Putamen (tissue), 1 donor: ENCODE measurements around the gene MAP4K5.

Source experiments
- DNase-seq: peaks from one replicate; pipeline ENCODE4 v3.0.0-alpha.2; 2016; ENCODE audit warnings: low spot score

Gene MAP4K5

GRCh38 chr14:50476134-50476533 is 56.2 kb downstream of the MAP4K5 start:
- DNase-seq: no peak

DNA sequence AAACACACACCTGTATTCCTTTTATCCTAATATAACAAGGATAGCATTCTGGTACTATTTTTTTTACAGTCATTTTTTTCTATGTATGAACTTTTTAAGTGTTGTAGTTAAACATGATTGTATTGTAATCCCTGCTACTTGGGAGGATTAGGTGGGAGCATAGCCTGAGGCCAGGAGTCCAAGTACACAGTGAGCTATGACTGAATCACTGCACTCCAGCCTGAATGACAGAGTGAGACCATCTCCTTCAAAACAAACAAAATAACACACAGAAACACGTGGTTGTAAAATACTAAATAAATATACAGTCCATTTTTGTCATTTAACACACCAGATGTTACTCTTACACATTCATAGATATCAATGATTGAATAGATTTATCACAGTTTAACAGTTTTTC is 56.9 kb downstream of the MAP4K5 start:
- no peak for DNase-seq

DNA sequence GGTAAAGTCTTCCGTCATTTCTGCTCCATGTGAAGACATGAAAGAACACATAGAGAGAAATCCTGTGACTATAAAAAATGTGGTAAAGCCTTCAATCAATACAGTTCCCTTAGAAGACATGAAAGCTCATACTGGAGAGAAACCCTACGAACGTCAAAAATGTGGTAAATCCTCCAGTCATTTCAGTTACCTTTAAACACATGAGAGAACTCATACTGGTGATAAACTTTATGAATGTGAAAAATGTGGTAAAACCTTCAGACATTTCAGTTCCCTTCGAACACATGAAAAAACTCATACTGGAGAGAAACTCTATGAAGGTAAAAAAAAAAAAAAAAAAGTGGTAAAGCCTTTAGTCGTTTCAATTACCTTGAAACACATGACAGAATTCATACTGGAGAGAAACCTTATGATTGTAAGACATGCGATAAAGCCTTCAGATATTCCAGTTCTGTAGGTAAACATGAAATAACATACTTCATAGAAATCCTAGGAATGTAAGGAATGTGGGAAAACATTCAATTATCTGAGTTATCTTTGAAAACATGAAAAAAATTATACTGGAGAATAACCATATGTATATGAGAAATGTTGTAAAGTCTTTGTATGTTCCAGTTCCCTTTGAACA is 60.4 kb downstream of the MAP4K5 start:
- no peak for DNase-seq

- DNase-seq: no peak
Measured at GRCh38 chr14:50469982-50470381, 62.4 kb downstream of the MAP4K5 start.

- DNase-seq: no peak
Measured at GRCh38 chr14:50462111-50462510, 70.3 kb downstream of the MAP4K5 start.

DNA sequence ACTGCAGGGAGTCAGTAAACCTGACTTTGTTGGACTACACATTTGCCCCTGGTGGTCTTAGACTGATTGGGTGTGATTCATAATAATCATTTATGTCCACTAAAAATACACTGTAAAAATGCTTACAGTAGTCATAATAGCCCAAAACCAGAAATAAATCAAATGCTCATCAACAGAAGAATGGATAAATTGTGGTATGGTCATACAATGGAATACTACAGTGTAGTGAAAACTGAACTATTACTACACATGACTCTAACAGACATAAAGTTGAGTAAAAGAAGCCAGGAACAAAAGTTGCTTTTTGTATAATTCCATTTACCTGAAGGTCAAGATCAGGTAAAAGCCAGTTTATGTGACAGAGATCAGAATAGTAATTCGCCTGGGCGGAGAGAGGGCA is 78.5 kb downstream of the MAP4K5 start:
- DNase-seq: no peak

DNA sequence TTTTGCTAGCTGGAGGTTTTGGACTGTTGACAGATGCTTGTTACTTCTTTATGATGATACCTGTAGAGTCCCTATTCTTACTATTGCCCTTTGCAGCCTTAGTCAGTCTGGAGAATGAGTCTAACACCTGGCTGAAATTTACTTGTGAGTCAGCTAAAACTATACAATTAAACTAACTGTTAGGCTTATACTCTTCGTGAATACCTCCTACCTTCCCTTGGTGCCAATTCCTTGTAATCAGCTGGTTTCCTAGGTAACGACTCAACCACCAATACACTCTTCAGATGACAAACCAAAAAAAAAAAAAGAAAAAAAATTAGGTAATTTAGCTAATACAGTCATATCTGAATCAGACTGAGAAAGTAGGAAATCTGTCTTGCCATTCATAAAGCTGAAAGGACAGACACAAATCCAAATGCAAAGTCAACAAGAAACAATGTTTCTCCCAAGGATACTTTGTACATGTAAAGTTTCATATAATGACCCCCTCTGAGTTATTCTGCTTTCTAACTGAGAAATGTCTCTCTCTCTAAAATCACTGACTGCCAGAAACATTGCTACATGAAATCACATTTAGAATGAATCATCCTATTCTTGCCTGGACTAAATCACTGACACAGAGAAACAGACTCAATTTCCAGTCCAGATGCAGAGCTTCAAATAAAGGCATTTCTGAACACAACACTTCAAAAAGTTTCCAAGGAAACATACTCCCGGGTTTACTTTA is 79.2 kb downstream of the MAP4K5 start:
- peak; percentile 53 for DNase-seq

GRCh38 chr14:50452296-50452695 is 80.1 kb downstream of the MAP4K5 start:
- DNase-seq: no peak

GRCh38 chr14:50451854-50452253 is 80.5 kb downstream of the MAP4K5 start:
- no peak for DNase-seq

- no peak for DNase-seq
Measured at GRCh38 chr14:50447461-50447860, 84.9 kb downstream of the MAP4K5 start.

- DNase-seq: no peak
Measured at GRCh38 chr14:50434528-50434927, 97.8 kb downstream of the MAP4K5 start.

- DNase-seq: no peak
Measured at GRCh38 chr14:50432131-50432530, 100.2 kb downstream of the MAP4K5 start.

GRCh38 chr14:50425816-50426215 is 106.6 kb downstream of the MAP4K5 start:
- peak; percentile 20 for DNase-seq

- DNase-seq: no peak
Measured at GRCh38 chr14:50425105-50425504, 107.3 kb downstream of the MAP4K5 start.

- no peak for DNase-seq
Measured at GRCh38 chr14:50423529-50423928, 108.8 kb downstream of the MAP4K5 start.

DNA sequence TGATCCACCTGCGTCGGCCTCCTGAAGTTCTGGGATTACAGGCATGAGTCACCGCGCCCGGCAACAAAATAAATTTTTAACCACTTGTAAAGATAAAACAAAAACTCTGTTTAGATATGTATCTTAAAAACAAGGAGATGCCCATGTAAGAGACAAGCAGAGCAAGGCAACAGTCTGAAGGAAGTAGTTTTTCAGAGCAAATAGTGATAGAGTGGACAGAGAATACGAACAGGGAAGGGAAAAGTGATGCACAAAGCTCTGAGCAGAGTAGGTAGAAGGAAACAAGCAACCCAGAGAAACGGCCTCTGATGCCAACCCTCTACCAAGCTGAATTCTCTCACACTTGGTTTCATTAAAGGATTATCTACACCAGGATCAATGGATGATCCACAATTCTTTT is 110.9 kb downstream of the MAP4K5 start:
- no peak for DNase-seq

GRCh38 chr14:50417853-50418252 is 114.5 kb downstream of the MAP4K5 start:
- DNase-seq: no peak

- no peak for DNase-seq
Measured at GRCh38 chr14:50410921-50411320, 121.4 kb downstream of the MAP4K5 start.

DNA sequence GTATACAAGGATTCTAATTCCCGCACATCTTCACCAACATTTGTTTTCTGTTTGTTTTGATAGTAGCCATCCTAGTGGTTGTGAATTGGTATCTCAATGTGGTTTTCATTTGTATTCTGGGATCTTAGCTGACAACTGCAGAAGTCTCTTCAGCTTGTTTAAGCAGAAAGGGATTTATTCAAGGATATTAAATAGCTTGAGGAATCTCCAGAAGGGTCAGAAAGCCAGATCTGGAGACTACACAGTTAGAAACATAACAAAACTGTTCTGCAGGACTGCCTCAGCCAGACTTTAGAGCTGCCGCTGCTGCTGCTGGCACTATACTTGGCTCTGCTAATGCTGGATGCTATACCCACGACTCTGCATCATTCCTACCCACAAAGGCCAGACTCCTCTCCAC is 122.3 kb downstream of the MAP4K5 start:
- no peak for DNase-seq

- DNase-seq: no peak
Measured at GRCh38 chr14:50407111-50407812, 125.1 kb downstream of the MAP4K5 start.

DNA sequence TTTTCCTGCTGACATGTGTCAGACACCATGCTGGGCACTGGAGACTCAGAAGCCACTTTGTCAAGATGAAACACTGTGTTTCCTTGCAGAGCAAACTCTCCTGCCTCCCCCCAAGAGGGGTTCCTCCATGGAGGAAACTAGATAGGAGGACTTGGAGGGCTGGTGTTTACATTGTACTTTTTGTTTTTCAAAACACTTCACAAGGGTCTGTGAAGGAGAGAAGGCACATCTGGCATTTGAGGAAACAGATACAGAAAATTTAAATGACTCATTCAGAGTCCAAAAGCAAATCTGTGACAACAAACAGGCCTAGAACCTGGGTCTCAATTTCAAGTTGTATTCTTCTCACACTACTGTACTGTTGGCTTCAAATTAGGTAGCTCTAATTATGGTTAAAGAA is 128.9 kb downstream of the MAP4K5 start:
- DNase-seq: no peak

DNA sequence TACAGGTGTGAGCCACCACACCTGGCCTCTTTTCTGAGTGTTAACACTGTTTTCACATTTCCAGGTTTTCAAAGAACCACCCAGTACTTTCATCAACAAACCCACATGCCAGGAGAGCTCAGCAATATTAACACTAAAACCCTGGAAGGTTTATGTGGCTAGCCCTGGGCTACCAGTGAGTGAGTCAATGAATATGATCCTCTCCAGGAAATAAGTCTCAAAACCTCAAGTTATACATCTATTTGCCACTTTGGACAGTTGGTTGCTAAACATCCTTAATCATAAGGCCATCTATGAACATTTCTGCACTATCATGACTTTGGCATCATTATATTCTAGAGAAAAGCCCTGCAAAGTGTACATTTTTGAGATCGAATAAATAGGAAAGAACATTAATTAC is 129.4 kb downstream of the MAP4K5 start:
- no peak for DNase-seq

DNA sequence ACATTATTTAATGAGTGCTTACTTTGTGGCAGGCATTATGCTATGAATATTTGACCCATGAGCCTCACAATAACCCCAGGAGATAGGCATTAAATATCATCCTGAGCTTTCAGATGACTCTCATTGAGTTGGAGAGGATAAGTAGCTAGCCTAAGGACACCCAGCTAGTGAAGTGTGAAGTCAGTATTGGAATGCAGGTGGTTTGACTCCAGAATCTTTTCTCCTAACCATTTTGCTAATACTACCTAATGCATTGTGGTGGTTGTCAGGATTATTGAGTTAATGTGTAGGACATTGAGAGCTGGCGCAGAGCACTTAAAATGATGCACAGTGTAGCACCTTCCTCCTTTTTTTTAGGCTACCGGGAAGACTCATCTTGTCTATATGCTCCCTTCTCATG is 131.9 kb downstream of the MAP4K5 start:
- DNase-seq: no peak
